ENCODE results near the gene RABL6. TPM values are rescaled to one million over a fixed set of nuclear protein-coding genes. Genes with fewer than 3 reads are reported as not detected.

RABL6 gene
- total RNA-seq, 1 donor from 2014 or later = 68.2 TPM

GRCh38 chr9:136761545-136761981, 46.2 kb upstream of the RABL6 start:
- intact Hi-C loops (cut with DNase I) = no loop called here
- H3K36me3 ChIP-seq = no peaks in the 10 kb centered on the region
- no peaks in the 10 kb centered on the region for H3K9me3 ChIP-seq
- H3K4me1 ChIP-seq = no peaks in the 10 kb centered on the region
- no peak overlapping the region for H3K27ac ChIP-seq
- no peak for ATAC-seq
- TF ChIP-seq CTCF (IDR thresholded peaks at IDR 0.05) = no peak
- no peak overlapping the region for H3K4me3 ChIP-seq
- DNase-seq = no peak
- H3K27me3 ChIP-seq = no peaks in the 10 kb centered on the region

- Histone ChIP-seq H3K4me3 (no peak overlapping the region), H3K4me1 (no peaks in the 10 kb centered on the region), H3K9me3 (no peaks in the 10 kb centered on the region), H3K27ac (no peak overlapping the region), H3K27me3 (no peaks in the 10 kb centered on the region), H3K36me3 (no peaks in the 10 kb centered on the region)
- TF ChIP-seq CTCF (IDR thresholded peaks at IDR 0.05) = no peak
- no peak for ATAC-seq
- DNase-seq = peak; percentile 62
- intact Hi-C loops (cut with DNase I) = no loop called here
These were observed 45.5 kb upstream of the RABL6 start for GRCh38 chr9:136762221-136762691.

GRCh38 chr9:136762915-136763648, 44.7 kb upstream of the RABL6 start:
- intact Hi-C loops (cut with DNase I) = no loop called here
- H3K36me3 ChIP-seq = no peaks in the 10 kb centered on the region
- DNase-seq = peak; percentile 79

GRCh38 chr9:136763649-136764035, 44.1 kb upstream of the RABL6 start:
- H3K36me3 ChIP-seq = no peaks in the 10 kb centered on the region
- intact Hi-C loops (cut with DNase I) = no loop called here

More at GRCh38 chr9:136762915-136763648, 44.7 kb upstream of the RABL6 start:
- ATAC-seq = peak; percentile 56
- Histone ChIP-seq H3K27ac (no peak overlapping the region), H3K4me1 (no peaks in the 10 kb centered on the region), H3K9me3 (no peaks in the 10 kb centered on the region), H3K27me3 (no peaks in the 10 kb centered on the region), H3K4me3 (no peak overlapping the region)
- no peak for TF ChIP-seq CTCF (IDR thresholded peaks at IDR 0.05)

GRCh38 chr9:136764301-136764891, 43.4 kb upstream of the RABL6 start, which contains the start of gene LCN15:
TSS of gene LCN15 (minus strand) at chr9:136764518. CDS start at chr9:136764488, 30 bp downstream.
- Histone ChIP-seq H3K36me3 (no peaks in the 10 kb centered on the region), H3K27me3 (no peaks in the 10 kb centered on the region), H3K27ac (no peak within 1 kb of the TSS), H3K4me1 (no peaks in the 10 kb centered on the region), H3K9me3 (no peaks in the 10 kb centered on the region), H3K4me3 (no peak within 1 kb of the TSS)
- peak; percentile 60 for DNase-seq
- TF ChIP-seq CTCF (IDR thresholded peaks at IDR 0.05) = no peak
- ATAC-seq = no peak
- intact Hi-C loops (cut with DNase I) = no loop called here

More at GRCh38 chr9:136763649-136764035, 44.1 kb upstream of the RABL6 start:
- DNase-seq (peak; percentile 64), ATAC-seq (no peak)
- Histone ChIP-seq H3K9me3 (no peaks in the 10 kb centered on the region), H3K4me1 (no peaks in the 10 kb centered on the region), H3K27ac (no peak overlapping the region), H3K27me3 (no peaks in the 10 kb centered on the region), H3K4me3 (no peak overlapping the region)
- no peak for TF ChIP-seq CTCF (IDR thresholded peaks at IDR 0.05)

Measured in upper lobe of right lung (tissue), 1 donor.